Stomach smooth muscle (tissue), 2 donors: Measurements from ENCODE around the gene SETD9.

Experiments used
- H3K27ac ChIP-seq: one replicate; pipeline ENCODE4 v1.7.0; 2013; ENCODE audit warnings: mild to moderate bottlenecking, low read length, inconsistent platforms
- H3K27me3 ChIP-seq, 2 donors: one replicate each; pipeline ENCODE4 v1.7.0; 2013; ENCODE audit warnings: low read length in 2 of 2; ENCODE audit not compliant: insufficient read depth in 2 of 2, control insufficient read depth in 1 of 2
- H3K36me3 ChIP-seq, 2 donors: one replicate each; pipeline ENCODE4 v1.7.0; 2013; ENCODE audit warnings: low read length in 2 of 2; ENCODE audit not compliant: control insufficient read depth in 2 of 2, insufficient read depth in 2 of 2
- H3K4me1 ChIP-seq: one replicate; pipeline ENCODE4 v1.7.0; 2013; ENCODE audit warnings: low read length; ENCODE audit not compliant: control insufficient read depth, insufficient read depth
- H3K4me3 ChIP-seq, 2 donors: one replicate each; pipeline ENCODE4 v1.7.0; 2013; ENCODE audit warnings: low read length in 2 of 2
- H3K9ac ChIP-seq, 2 donors: one replicate each; pipeline ENCODE4 v1.7.0; 2013; ENCODE audit warnings: low read length in 2 of 2, mild to moderate bottlenecking in 1 of 2
- H3K9me3 ChIP-seq, 2 donors: one replicate each; pipeline ENCODE4 v1.7.0; 2013; ENCODE audit warnings: low read length in 2 of 2; ENCODE audit not compliant: control insufficient read depth in 2 of 2
- donor health status: healthy.
- donor health status: Pancreatic carcinoma.

Gene SETD9

GRCh38 chr5:56934325-56934724, 24.9 kb downstream of the SETD9 start:
- no peak overlapping the region for H3K9ac ChIP-seq
- H3K27ac ChIP-seq = no peak overlapping the region
- no peaks in the 10 kb centered on the region for H3K9me3 ChIP-seq
- no peaks in the 10 kb centered on the region for H3K27me3 ChIP-seq
- peaks cover 46 to 51% of the 10 kb centered on the region in 2 donors for H3K36me3 ChIP-seq
- no peaks in the 10 kb centered on the region for H3K4me1 ChIP-seq
- H3K4me3 ChIP-seq = no peak overlapping the region

GRCh38 chr5:56938858-56939257, 29.5 kb downstream of the SETD9 start:
- Histone ChIP-seq H3K4me1 (no peaks in the 10 kb centered on the region), H3K36me3 (peaks cover 49 to 52% of the 10 kb centered on the region in 2 donors)

GRCh38 chr5:56941981-56942380, 32.6 kb downstream of the SETD9 start:
- Histone ChIP-seq H3K36me3 (peaks cover 32 to 43% of the 10 kb centered on the region in 2 donors), H3K27me3 (no peaks in the 10 kb centered on the region), H3K9me3 (no peaks in the 10 kb centered on the region), H3K4me1 (no peaks in the 10 kb centered on the region), H3K9ac (no peak overlapping the region), H3K27ac (no peak overlapping the region), H3K4me3 (no peak overlapping the region)

More at GRCh38 chr5:56938858-56939257, 29.5 kb downstream of the SETD9 start:
- no peaks in the 10 kb centered on the region for H3K9me3 ChIP-seq
- H3K4me3 ChIP-seq = no peak overlapping the region
- H3K27me3 ChIP-seq = no peaks in the 10 kb centered on the region
- no peak overlapping the region for H3K9ac ChIP-seq
- no peak overlapping the region for H3K27ac ChIP-seq

- H3K9me3 ChIP-seq = no peaks in the 10 kb centered on the region
- H3K4me1 ChIP-seq = peaks cover 10% of the 10 kb centered on the region
- H3K27ac ChIP-seq = no peak overlapping the region
- H3K4me3 ChIP-seq = no peak overlapping the region
- H3K27me3 ChIP-seq = no peaks in the 10 kb centered on the region
- H3K9ac ChIP-seq = no peak overlapping the region
- H3K36me3 ChIP-seq = peaks cover 13 to 17% of the 10 kb centered on the region in 2 donors
These were observed 37.7 kb downstream of the SETD9 start for GRCh38 chr5:56947052-56947451.

- Histone ChIP-seq H3K9me3 (no peaks in the 10 kb centered on the region), H3K27me3 (no peaks in the 10 kb centered on the region), H3K4me1 (peaks cover 14% of the 10 kb centered on the region), H3K36me3 (peaks cover 0 to 5% of the 10 kb centered on the region in 2 donors), H3K27ac (peak overlapping the region; percentile 62), H3K4me3 (peak overlapping the region; percentile 84 to 87), H3K9ac (peak overlapping the region; percentile 74 to 77)
These were observed 41.3 kb downstream of the SETD9 start for GRCh38 chr5:56950626-56951125.

GRCh38 chr5:56951126-56951945, 41.9 kb downstream of the SETD9 start:
- H3K9me3 ChIP-seq = no peaks in the 10 kb centered on the region
- H3K27me3 ChIP-seq = no peaks in the 10 kb centered on the region
- peak overlapping the region; percentile 74 to 77 for H3K9ac ChIP-seq
- peaks cover 14% of the 10 kb centered on the region for H3K4me1 ChIP-seq
- H3K4me3 ChIP-seq = peak overlapping the region; percentile 84 to 87
- H3K27ac ChIP-seq = peak overlapping the region; percentile 62
- no peaks in the 10 kb centered on the region for H3K36me3 ChIP-seq

GRCh38 chr5:56951946-56952691, 42.7 kb downstream of the SETD9 start, which contains the start of gene MIER3:
Gene MIER3 (minus strand): TSS chr5:56952123. CDS start chr5:56952102, 21 bp downstream.
- H3K4me1 ChIP-seq = peaks cover 14% of the 10 kb centered on the region
- peak within 1 kb of the TSS; percentile 77 to 83 for H3K9ac ChIP-seq
- H3K27me3 ChIP-seq = no peaks in the 10 kb centered on the region
- H3K27ac ChIP-seq = peak within 1 kb of the TSS; percentile 75
- H3K4me3 ChIP-seq = peak within 1 kb of the TSS; percentile 84 to 87
- H3K9me3 ChIP-seq = no peaks in the 10 kb centered on the region
- H3K36me3 ChIP-seq = no peaks in the 10 kb centered on the region

- Histone ChIP-seq H3K4me3 (no peak overlapping the region), H3K4me1 (peaks cover 14% of the 10 kb centered on the region), H3K9me3 (no peaks in the 10 kb centered on the region), H3K36me3 (no peaks in the 10 kb centered on the region), H3K9ac (no peak overlapping the region), H3K27me3 (no peaks in the 10 kb centered on the region), H3K27ac (no peak overlapping the region)
These were observed 44.9 kb downstream of the SETD9 start for GRCh38 chr5:56954262-56954661.

- no peak overlapping the region for H3K27ac ChIP-seq
- peaks cover 0 to 3% of the 10 kb centered on the region in 2 donors for H3K27me3 ChIP-seq
- no peak overlapping the region for H3K9ac ChIP-seq
- H3K4me3 ChIP-seq = no peak overlapping the region
- no peaks in the 10 kb centered on the region for H3K9me3 ChIP-seq
- no peaks in the 10 kb centered on the region for H3K4me1 ChIP-seq
- no peaks in the 10 kb centered on the region for H3K36me3 ChIP-seq
These were observed 49.2 kb downstream of the SETD9 start for GRCh38 chr5:56958595-56958994.

GRCh38 chr5:56959326-56959725, 49.9 kb downstream of the SETD9 start:
- no peaks in the 10 kb centered on the region for H3K4me1 ChIP-seq
- no peak overlapping the region for H3K27ac ChIP-seq
- no peak overlapping the region for H3K4me3 ChIP-seq
- no peaks in the 10 kb centered on the region for H3K36me3 ChIP-seq
- H3K27me3 ChIP-seq = peaks cover 0 to 3% of the 10 kb centered on the region in 2 donors
- H3K9ac ChIP-seq = no peak overlapping the region
- no peaks in the 10 kb centered on the region for H3K9me3 ChIP-seq
